Inferior parietal cortex (tissue), 1 donor: ENCODE results near the gene PCDHGA1.
A peak's percentile ranks its signal among the peaks of the same experiment; 100 is the strongest.

Experiments used
- DNase-seq: peaks from one replicate; pipeline ENCODE4 v3.0.0-alpha.2; 2016; ENCODE audit errors: extremely low spot score

PCDHGA1 gene

DNA sequence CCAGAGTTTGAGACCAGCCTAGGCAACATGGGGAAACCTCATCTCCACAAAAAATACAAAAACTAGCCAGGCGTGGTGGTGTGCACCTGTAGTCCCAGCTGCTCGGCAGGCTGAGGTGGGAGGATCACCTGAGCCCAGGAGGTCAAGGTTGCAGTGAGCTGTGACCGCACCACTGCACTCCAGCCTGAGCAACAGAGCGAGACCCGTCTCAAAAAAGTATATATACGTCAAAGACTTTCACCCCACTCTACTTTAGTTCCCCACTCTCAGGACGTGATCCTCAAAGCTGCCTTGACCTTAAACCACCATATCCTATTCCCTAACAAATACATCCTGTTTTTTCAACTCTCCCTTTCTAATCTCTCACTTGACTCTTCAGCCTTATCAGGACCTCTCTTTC lies 199.6 kb downstream of the PCDHGA1 start:
- DNase-seq: no peak

DNA sequence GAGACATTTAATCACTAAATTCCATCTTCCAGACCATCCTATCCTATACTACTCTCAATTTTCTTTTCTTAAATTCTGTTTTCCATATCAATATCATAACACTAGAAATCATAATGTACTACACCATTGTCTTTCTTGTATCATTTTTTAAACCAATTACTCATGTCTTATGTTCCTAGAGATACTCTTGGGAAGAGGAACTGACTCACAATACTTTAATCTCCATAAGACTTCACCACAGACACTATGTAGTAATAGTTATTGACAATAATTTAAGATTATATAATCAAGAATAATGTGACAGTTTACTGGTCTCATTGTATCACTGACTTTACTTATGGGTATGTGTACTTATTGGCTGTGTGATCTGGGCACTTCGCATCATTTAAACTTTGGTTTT lies 202.4 kb downstream of the PCDHGA1 start:
- no peak for DNase-seq

GRCh38 chr5:141533897-141534296 lies 203.6 kb downstream of the PCDHGA1 start:
- DNase-seq: no peak

DNA sequence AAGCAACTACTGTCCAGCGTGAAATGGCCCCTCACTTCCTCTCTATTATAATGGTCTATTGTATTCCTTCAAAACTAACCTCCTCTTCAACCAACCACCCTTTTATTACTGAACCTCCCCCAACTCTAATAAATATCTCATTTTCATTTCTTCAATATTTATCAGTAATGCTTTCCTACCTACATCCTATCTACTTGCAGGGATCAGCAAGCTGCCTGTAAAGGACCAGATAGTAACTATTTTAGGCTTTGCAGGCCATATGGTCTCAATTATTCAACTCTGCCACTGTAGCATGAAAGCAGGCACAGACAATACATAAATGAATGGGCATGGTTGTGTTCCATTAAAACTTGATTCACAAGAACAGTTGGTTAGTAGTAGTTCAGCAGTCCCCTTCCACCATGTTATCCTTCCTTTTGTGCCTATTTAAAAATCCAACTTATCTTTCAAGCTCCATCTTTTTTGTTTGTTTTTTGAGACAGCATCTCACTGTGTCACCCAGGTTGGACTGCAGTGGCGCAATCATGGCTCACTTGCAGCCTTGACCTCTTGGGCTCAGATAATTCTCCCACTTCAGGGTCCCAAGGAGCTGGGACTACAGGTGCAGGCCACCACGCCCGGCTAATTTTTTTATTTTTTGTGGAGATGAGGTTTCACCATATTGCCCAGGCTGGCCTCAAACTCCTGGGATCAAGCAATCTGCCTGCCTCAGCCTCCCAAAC lies 204.3 kb downstream of the PCDHGA1 start:
- DNase-seq: no peak

GRCh38 chr5:141543053-141543452 lies 212.7 kb downstream of the PCDHGA1 start:
- no peak for DNase-seq

DNA sequence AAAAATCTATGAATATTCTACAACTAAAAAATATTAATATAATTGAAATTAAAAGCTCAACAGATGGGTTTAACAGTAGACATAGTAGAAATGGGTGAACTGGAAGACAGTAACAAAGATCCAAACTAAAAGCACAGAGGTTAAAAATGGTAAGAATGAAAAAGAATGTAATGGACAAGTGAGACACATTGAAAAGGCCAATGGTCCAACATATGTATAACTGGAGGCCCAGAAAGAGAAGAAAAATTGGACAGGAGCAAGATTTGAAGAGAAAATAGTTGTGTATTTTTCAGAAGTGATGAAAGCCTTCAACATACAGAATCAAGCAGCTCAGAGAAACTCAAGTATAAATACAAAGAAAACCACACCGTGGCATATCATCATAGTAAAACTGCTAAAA lies 217.2 kb downstream of the PCDHGA1 start:
- DNase-seq: no peak

GRCh38 chr5:141547921-141548320 lies 217.6 kb downstream of the PCDHGA1 start:
- no peak for DNase-seq

- DNase-seq: peak; percentile 93
Measured at GRCh38 chr5:141557681-141558136, 227.4 kb downstream of the PCDHGA1 start.

DNA sequence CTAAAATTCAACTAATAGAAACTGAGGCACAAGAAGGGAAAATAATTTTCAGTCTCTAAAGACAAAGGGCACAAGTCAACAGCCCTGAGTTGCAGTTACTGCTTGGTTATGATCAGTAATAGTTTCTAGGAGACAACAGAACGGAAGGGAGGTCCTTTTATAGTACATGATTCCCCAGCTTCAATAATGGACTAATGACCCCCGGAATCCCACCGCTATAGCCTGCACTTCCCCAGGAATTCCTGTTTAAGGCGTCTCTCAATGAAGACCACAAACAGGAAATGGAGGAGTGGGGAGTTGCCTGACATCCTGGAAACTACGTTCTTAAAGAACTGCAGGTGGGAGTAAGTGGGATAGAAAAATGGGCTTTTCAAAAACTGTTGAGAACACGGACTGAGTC lies 227.8 kb downstream of the PCDHGA1 start:
- no peak for DNase-seq

- no peak for DNase-seq
Measured at GRCh38 chr5:141559461-141559860, 229.1 kb downstream of the PCDHGA1 start.

GRCh38 chr5:141560151-141560550 lies 229.8 kb downstream of the PCDHGA1 start:
- DNase-seq: no peak

DNA sequence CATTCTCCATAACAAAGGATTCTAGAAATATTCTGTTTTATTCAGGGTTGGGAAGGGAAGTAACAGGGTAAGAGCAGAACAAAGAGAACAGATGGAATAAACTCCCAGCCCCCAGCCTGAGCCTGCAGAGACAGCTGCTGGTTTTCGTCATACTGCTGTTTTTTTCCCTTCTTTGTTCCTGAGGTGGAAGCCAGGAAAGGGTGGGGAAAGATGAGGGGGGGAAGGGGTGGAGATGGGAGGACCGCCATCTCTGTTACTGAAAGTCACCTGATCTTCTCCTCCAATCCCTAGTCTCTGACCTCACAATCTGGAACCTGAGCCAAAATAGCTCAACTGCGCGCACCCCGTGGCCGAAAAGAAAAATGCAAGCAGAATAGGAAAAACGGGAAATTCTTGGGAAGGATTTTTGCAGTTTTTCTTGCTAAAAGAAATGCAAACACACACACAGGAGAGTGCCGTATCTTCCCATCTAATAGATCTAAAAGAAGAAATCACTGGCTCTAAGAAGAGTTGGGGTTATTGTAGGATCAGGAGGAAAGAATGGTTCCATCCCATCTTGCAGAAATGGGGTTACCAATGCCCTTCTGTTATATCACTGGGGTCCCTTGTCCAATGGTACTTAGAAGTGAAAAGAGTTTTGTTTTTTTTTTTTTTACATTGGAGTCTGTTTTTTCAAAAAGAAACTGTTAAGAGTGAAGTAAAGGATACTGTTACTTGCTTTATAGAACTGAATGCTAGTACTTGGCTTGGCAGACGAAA lies 230.6 kb downstream of the PCDHGA1 start:
- peak; percentile 94 for DNase-seq
